WTC11 (cell line): ENCODE results near the gene PPP3CA.

Source experiments
- ATF3 ChIP-seq: sonication (generic); formaldehyde crosslinking; conservative IDR thresholded peaks from 2 replicates; pipeline ENCODE4 v1.8.1; 2022; ENCODE audit warnings: mild to moderate bottlenecking, missing genetic modification reagents
- ZBTB21 ChIP-seq: sonication (generic); formaldehyde crosslinking; IDR thresholded peaks from 2 replicates; pipeline ENCODE4 v1.8.1; 2023; ENCODE audit warnings: mild to moderate bottlenecking, missing genetic modification reagents, borderline replicate concordance
- TF ChIP-seq, protein P1 (sequence below): sonication (generic); formaldehyde crosslinking; IDR thresholded peaks from 2 replicates; pipeline ENCODE4 v1.8.1; 2023; ENCODE audit warnings: mild to moderate bottlenecking, moderate library complexity, missing genetic modification reagents
- TF ChIP-seq, protein P2 (sequence below): fragments of 200-600 bp; IDR thresholded peaks from 2 replicates; pipeline ENCODE4 v1.8.0; 2022; ENCODE audit warnings: antibody characterized with exemption

DNA sequence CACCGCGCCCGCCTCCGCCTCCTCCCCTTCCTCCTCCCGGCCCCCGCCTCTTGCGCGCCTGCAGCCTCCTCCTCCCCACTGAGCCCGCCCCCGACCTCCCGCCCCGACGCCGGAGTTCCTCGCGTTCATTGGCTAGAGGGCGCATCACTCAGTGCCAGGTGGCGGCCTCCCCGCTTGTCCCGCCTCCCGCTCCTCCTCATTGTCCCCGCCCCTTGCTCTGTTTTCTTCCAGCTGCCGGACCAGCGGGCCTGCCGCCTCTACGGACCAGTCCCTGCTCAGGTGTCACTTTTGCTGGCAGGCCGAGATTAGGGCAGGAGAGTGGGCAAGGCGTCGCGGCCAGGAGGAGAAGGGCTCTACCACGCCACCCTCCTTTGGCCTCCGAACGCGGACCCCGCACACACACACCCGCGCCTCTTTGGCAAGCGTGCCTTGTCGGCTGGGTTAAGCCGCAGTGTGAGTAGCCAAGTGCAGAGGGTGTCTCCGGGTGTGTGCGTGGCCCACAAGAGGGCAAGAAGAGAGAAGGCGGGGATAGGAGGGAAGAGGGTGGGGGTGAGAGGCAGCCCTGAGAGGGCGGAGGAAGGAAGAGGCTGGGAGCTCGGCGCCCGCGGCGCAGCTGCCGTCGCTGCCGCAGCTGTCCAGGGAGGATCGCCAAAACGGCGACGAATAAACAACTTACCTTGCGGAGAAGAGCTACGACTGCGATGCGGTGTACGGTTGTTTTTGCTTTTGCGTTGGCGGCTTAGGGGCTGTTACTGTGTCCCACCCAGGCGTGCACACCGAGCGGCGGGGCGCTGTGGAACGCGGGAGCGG lies 436 bp upstream of the PPP3CA start:
- TF ChIP-seq ZBTB21 (CRISPR knock-in tag) (peak; percentile 41; the same call in 1 of the 2 replicates), ATF3 (CRISPR knock-in tag) (no peak)
- TF ChIP-seq, protein P1, sequence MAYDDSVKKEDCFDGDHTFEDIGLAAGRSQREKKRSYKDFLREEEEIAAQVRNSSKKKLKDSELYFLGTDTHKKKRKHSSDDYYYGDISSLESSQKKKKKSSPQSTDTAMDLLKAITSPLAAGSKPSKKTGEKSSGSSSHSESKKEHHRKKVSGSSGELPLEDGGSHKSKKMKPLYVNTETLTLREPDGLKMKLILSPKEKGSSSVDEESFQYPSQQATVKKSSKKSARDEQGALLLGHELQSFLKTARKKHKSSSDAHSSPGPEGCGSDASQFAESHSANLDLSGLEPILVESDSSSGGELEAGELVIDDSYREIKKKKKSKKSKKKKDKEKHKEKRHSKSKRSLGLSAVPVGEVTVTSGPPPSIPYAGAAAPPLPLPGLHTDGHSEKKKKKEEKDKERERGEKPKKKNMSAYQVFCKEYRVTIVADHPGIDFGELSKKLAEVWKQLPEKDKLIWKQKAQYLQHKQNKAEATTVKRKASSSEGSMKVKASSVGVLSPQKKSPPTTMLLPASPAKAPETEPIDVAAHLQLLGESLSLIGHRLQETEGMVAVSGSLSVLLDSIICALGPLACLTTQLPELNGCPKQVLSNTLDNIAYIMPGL (CRISPR knock-in tag): peak; percentile 15
- TF ChIP-seq, protein P2, sequence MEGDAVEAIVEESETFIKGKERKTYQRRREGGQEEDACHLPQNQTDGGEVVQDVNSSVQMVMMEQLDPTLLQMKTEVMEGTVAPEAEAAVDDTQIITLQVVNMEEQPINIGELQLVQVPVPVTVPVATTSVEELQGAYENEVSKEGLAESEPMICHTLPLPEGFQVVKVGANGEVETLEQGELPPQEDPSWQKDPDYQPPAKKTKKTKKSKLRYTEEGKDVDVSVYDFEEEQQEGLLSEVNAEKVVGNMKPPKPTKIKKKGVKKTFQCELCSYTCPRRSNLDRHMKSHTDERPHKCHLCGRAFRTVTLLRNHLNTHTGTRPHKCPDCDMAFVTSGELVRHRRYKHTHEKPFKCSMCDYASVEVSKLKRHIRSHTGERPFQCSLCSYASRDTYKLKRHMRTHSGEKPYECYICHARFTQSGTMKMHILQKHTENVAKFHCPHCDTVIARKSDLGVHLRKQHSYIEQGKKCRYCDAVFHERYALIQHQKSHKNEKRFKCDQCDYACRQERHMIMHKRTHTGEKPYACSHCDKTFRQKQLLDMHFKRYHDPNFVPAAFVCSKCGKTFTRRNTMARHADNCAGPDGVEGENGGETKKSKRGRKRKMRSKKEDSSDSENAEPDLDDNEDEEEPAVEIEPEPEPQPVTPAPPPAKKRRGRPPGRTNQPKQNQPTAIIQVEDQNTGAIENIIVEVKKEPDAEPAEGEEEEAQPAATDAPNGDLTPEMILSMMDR: no peak
